Esophagus squamous epithelium (tissue), 5 donors: Measurements from ENCODE around the gene ANGPT4. TPM values are rescaled to one million over a fixed set of nuclear protein-coding genes. Genes with fewer than 3 reads are reported as not detected.

Source experiments
- DNase-seq: peaks from one replicate; lab custom pipeline; 2025; lab: John Stamatoyannopoulos, UW
- H3K27ac ChIP-seq, 4 donors: fragments of 200-600 bp; sonication (generic); one replicate each; pipeline ENCODE4 v1.5.1; 2016 to 2019; ENCODE audit warnings: mild to moderate bottlenecking in 1 of 4
- H3K27me3 ChIP-seq, 4 donors: fragments of 200-600 bp; sonication (generic); 1 replicate in 3 of 4; 2 replicates in 1 of 4; pipeline versions ENCODE4 v1.5.1 to v1.6.0; 2017 to 2021; ENCODE audit warnings: antibody characterized with exemption in 1 of 4
- H3K36me3 ChIP-seq, 3 donors: fragments of 200-600 bp; sonication (generic); one replicate each; pipeline ENCODE4 v1.5.1; 2016 to 2019
- H3K4me1 ChIP-seq, 3 donors: fragments of 200-600 bp; sonication (generic); one replicate each; pipeline ENCODE4 v1.5.1; 2017 to 2019
- H3K4me3 ChIP-seq, 4 donors: fragments of 200-600 bp; sonication (generic); 1 replicate in 3 of 4; 2 replicates in 1 of 4; pipeline ENCODE4 v1.5.1; 2016 to 2019; ENCODE audit warnings: mild to moderate bottlenecking in 2 of 4, moderate library complexity in 1 of 4
- H3K9me3 ChIP-seq, 3 donors: fragments of 200-600 bp; sonication (generic); one replicate each; pipeline ENCODE4 v1.5.1; 2016 to 2019
- POLR2A ChIP-seq, 4 donors: fragments of 450-650 bp; IDR thresholded peaks; one replicate each; pipeline ENCODE4 v1.6.1; 2017; ENCODE audit warnings: antibody characterized with exemption in 4 of 4, mild to moderate bottlenecking in 4 of 4, moderate library complexity in 3 of 4
- WGBS, 2 donors: methylation state at CpG; one replicate each; pipeline ENCODE4 v1.1.5; 2018; 5-methylcytosine and 5-hydroxymethylcytosine counted together
- intact Hi-C: fragments of 100-400 bp; cut with DNase I; formaldehyde crosslinking; loops from one replicate; pipeline ENCODE4 v1.15.0; 2022
- total RNA-seq, 4 donors: library from RNA; depleted of rRNA; stranded (reverse); fragments of >200 nt; gene quantifications; one replicate each; pipeline ENCODE4 v1.1.0, GENCODE V29; 2016
- TF ChIP-seq, protein P1 (sequence below), 6 experiments: fragments of 450-650 bp in 4 of 6; fragments of 200-600 bp in 2 of 6; sonication (generic) in 2 of 6; IDR thresholded peaks; one replicate each; pipeline ENCODE4 v1.5.1; 2016 to 2019; ENCODE audit warnings: antibody characterized with exemption in 6 of 6, mild to moderate bottlenecking in 4 of 6, moderate library complexity in 4 of 6
- donor health status: DM: yes; HTN: yes; CAD: no.

The ANGPT4 gene
- total RNA-seq, 4 donors from 2014 or later, result under 0.01 to 0.38 (median 0.09) TPM; not detected in 1

DNA sequence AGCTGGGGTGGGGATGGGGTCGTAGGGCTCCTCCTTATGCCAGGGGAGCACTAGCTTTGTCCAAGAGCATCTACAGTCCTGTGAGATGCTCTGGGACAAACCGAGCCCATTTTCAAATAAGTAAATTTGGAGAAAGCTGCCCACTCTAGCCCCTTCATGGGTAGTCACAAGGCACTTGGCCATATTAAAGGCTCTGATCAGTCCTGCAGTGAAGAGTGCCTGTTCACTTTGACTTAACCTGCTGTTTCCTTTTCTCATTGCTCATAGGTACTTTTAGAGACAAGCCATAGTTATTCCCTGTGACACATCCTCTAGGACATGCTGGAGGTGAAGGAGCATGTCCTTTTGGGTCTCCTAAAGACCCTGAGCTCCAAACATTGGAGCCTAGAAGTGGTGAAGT lies 44.2 kb downstream of the ANGPT4 start:
- 83% methylated on average over 1 of the region's 2 CpGs; no CpG with 5 or more reads in 1 of the 2 donors for WGBS, 2 donors
- Histone ChIP-seq H3K36me3 (no peaks in the 10 kb centered on the region), H3K27me3 (peaks cover 0 to 13% (median 0%) of the 10 kb centered on the region in 4 donors), H3K4me3 (no peak overlapping the region), H3K4me1 (peaks cover 0 to 5% (median 0%) of the 10 kb centered on the region in 3 donors), H3K27ac (no peak overlapping the region), H3K9me3 (no peaks in the 10 kb centered on the region)
- no peak for TF ChIP-seq POLR2A (IDR thresholded peaks at IDR 0.05)
- TF ChIP-seq, protein P1, sequence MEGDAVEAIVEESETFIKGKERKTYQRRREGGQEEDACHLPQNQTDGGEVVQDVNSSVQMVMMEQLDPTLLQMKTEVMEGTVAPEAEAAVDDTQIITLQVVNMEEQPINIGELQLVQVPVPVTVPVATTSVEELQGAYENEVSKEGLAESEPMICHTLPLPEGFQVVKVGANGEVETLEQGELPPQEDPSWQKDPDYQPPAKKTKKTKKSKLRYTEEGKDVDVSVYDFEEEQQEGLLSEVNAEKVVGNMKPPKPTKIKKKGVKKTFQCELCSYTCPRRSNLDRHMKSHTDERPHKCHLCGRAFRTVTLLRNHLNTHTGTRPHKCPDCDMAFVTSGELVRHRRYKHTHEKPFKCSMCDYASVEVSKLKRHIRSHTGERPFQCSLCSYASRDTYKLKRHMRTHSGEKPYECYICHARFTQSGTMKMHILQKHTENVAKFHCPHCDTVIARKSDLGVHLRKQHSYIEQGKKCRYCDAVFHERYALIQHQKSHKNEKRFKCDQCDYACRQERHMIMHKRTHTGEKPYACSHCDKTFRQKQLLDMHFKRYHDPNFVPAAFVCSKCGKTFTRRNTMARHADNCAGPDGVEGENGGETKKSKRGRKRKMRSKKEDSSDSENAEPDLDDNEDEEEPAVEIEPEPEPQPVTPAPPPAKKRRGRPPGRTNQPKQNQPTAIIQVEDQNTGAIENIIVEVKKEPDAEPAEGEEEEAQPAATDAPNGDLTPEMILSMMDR (IDR thresholded peaks at IDR 0.05), result no peak
- DNase-seq, result no peak
- intact Hi-C loops, result no loop called here

DNA sequence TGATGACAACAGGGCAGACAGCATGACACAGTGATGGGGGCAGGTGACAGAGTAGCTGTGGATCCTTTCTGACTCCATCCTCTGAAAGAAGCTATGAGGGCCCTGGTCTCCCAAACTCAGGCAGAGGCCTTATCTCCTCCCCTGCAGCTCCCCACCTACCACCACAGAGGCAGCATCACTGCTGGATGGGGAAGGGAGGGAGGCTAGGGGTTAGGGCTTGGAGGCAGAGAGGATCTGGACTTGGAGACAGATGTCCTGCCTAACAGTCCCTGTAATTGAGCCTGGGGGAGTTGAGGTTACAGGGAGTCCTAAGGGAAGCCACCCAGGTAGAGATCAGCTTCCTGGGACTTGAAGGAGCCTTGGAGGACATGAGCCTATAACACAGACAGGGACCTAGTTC lies 44.7 kb downstream of the ANGPT4 start:
- DNase-seq, result no peak
- H3K27ac ChIP-seq, result no peak overlapping the region
- peaks cover 0 to 5% (median 0%) of the 10 kb centered on the region in 3 donors for H3K4me1 ChIP-seq
- H3K4me3 ChIP-seq, result no peak overlapping the region
- intact Hi-C loops, result no loop called here
- H3K9me3 ChIP-seq, result no peaks in the 10 kb centered on the region
- no peaks in the 10 kb centered on the region for H3K36me3 ChIP-seq
- peaks cover 0 to 13% (median 0%) of the 10 kb centered on the region in 4 donors for H3K27me3 ChIP-seq
- no peak for TF ChIP-seq POLR2A (IDR thresholded peaks at IDR 0.05)
- TF ChIP-seq, protein P1 (IDR thresholded peaks at IDR 0.05), result no peak

DNA sequence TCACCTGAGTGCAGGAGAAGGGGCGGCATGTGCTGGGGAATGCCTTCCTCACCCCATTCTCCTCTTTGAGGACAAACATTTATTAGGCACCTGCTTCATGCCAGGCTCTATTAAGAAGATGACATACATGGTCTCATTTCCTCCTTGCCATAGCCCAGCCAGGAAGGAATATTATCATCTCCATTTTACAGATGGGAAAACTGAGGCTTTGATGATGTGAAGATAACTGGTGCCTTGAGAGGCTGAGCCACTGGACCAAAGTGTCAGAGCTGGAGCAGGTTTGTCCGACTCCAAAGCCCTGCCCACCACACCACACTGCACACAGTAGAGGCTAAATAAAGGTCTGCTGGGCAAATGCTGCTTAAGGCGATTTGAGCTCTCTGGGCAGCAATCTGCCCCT lies 45.4 kb downstream of the ANGPT4 start:
- no peaks in the 10 kb centered on the region for H3K9me3 ChIP-seq
- peaks cover 0 to 5% (median 0%) of the 10 kb centered on the region in 3 donors for H3K4me1 ChIP-seq
- WGBS, 2 donors, result 80 to 100% methylated on average over 1 to 2 of the region's 3 CpGs
- TF ChIP-seq POLR2A (IDR thresholded peaks at IDR 0.05), result no peak
- TF ChIP-seq, protein P1 (IDR thresholded peaks at IDR 0.05), result no peak
- no peak overlapping the region for H3K27ac ChIP-seq
- no peak overlapping the region for H3K4me3 ChIP-seq
- no peak for DNase-seq
- intact Hi-C loops, result no loop called here
- no peaks in the 10 kb centered on the region for H3K36me3 ChIP-seq
- peaks cover 0 to 13% (median 0%) of the 10 kb centered on the region in 4 donors for H3K27me3 ChIP-seq

DNA sequence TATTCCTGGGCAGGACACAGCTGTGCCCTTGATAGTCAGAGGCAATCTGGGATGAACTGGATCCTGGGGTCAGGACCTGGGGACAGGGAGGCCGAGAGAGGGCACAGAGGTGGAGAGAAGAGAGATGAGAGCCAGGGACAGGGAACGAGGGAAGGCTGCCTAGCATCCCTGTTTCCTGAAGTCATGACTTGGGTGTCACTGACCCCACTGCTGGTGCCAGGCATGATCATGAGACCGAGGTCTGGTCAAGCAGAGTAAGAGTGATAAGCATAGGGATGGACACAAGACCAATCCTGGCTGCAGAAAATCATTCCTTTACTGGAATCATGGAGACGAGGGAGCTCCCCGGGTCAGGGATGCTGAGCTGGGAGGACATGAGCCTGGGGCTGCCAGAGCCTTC lies 46.5 kb downstream of the ANGPT4 start:
- TF ChIP-seq, protein P1 (IDR thresholded peaks at IDR 0.05), result no peak
- no peak for TF ChIP-seq POLR2A (IDR thresholded peaks at IDR 0.05)
- WGBS, 2 donors, result 58 to 73% methylated on average over 3 to 5 of the region's 5 CpGs
- intact Hi-C loops, result no loop called here
- peaks cover 0 to 5% (median 0%) of the 10 kb centered on the region in 3 donors for H3K4me1 ChIP-seq
- no peak for DNase-seq
- no peak overlapping the region for H3K4me3 ChIP-seq
- no peak overlapping the region for H3K27ac ChIP-seq
- H3K9me3 ChIP-seq, result no peaks in the 10 kb centered on the region
- no peaks in the 10 kb centered on the region for H3K36me3 ChIP-seq
- peaks cover 0 to 13% (median 0%) of the 10 kb centered on the region in 4 donors for H3K27me3 ChIP-seq

GRCh38 chr20:868279-868678 lies 47.9 kb downstream of the ANGPT4 start:
- H3K27me3 ChIP-seq, result peaks cover 0 to 5% (median 0%) of the 10 kb centered on the region in 4 donors
- H3K27ac ChIP-seq, result no peak overlapping the region
- TF ChIP-seq, protein P1 (IDR thresholded peaks at IDR 0.05), result no peak
- TF ChIP-seq POLR2A (IDR thresholded peaks at IDR 0.05), result no peak
- H3K4me3 ChIP-seq, result no peak overlapping the region
- no peak for DNase-seq
- no peaks in the 10 kb centered on the region for H3K9me3 ChIP-seq
- no peaks in the 10 kb centered on the region for H3K4me1 ChIP-seq
- H3K36me3 ChIP-seq, result no peaks in the 10 kb centered on the region
- intact Hi-C loops, result no loop called here
- 90 to 92% methylated on average over 9 of the region's 9 CpGs for WGBS, 2 donors
